GM21576 (cell line): ENCODE measurements around the gene MFN1.

Experiments used
- ATAC-seq: cut with Tn5 transposase; IDR thresholded peaks from one replicate; pipeline ENCODE4 v1.9.1; 2021; ENCODE audit warnings: mild to moderate bottlenecking, moderate library complexity; ENCODE audit not compliant: unreplicated experiment

The MFN1 gene

DNA sequence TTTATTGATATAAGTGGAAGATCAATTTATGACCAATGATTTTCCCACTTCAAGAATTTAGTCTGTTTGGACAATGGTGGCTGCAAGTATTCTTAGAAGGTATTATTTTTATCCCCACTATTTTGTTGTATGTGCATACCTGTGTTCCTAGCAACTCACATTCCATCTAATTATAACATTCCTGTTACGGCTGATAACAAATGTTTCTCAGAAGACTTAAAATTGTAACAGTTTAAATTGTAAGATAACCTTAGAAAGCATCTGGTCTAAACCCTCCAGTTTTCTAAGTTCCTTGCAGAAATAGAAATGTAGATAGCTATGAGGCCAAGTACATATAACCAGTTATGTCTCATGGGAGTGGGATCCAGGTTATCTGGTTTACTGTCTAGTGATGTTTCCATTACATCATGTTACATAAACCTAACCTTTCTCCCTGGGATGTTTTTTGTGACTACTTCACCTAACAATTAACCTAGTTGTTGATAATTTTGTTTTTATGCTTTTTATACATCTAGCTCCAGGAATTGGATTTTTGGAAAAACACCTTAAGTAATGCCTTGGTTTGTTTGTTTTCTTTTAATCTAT, 11.1 kb upstream of the MFN1 start:
- no peak for ATAC-seq

DNA sequence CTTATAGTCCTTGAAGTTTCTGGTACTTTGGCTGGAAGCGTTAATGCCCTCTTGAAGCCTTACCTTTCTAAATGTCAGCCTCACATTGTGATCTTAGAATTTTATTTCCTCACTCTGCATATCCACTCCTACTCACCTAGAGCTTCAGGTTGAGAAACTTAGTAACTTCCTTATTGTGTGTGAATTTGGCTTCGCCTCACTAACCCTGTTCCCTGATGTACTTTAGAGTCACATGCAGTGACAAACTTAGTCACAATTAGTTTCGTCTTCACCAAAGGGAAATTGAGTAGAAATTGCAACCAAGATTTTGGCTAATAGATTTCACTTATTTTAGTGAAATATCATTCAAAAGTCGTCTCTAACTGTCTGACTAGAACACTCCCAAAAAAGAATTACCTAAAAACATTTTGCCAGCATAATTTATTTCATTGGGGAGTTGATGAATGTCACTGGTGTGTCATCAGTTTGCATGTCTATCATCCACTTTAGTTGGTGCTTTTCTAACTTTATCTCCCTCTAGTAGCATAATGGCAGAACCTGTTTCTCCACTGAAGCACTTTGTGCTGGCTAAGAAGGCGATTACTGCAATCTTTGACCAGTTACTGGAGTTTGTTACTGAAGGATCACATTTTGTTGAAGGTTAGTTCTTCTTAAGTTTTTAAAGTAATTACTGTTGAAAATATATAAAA, 960 bp downstream of the MFN1 start:
- peak; percentile 61 for ATAC-seq

- ATAC-seq, result no peak
Observed at GRCh38 chr3:179355996-179356395, 8.5 kb downstream of the MFN1 start.

DNA sequence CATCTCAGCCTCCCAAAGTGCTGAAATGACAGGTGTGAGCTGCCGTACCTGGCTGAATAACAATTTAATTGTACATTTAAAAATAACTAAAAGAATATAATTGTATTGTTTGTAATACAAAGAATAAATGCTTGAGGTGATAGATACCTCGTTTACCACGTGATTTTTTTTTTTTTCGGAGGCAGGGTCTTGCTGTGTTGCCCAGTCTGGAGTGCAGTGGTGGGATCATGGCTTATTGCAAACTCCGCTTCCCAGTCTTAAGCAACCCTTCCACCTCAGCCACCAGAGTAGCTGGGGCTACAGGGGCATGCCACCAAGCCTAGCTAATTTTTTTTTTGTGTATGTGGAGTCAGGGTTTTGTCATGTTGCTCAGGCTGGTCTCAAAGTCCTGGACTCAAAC, 15.8 kb downstream of the MFN1 start:
- ATAC-seq, result no peak

DNA sequence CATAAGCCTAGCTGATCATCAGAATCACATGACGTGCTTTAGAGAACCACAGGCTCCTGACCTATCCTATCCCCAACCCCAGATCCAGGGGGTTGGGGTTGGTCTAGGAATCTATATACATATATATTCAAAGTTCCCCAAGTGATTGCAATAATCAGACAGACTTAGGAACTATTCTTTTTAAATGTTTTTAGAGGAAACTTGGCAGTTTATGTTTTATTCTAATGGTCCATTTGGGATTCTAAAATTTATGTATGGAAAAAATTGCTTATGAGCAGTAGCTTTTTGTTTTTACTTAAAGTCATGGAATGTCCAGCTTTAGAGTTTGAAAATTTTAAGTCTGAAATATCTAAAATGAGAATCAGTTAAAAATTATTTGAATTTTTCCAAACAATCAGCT, 22.1 kb downstream of the MFN1 start:
- no peak for ATAC-seq

DNA sequence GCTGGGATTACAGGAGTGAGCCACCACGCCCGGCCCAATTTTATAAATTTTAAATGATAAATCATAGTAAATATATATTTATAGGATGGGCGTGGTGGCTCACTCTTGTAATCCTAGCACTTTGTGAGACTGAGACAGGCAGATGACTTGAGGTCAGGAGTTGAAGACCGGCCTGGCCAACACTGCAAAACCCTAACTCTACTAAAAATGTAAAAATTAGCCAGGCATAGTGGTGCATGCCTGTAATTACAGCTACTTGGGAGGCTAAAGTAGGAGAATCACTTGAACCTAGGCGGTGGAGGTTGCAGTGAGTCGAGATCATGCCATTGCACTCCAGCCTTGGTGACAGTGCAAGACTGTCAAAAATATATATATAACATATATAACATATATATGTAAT, 26.4 kb downstream of the MFN1 start:
- ATAC-seq, result no peak

DNA sequence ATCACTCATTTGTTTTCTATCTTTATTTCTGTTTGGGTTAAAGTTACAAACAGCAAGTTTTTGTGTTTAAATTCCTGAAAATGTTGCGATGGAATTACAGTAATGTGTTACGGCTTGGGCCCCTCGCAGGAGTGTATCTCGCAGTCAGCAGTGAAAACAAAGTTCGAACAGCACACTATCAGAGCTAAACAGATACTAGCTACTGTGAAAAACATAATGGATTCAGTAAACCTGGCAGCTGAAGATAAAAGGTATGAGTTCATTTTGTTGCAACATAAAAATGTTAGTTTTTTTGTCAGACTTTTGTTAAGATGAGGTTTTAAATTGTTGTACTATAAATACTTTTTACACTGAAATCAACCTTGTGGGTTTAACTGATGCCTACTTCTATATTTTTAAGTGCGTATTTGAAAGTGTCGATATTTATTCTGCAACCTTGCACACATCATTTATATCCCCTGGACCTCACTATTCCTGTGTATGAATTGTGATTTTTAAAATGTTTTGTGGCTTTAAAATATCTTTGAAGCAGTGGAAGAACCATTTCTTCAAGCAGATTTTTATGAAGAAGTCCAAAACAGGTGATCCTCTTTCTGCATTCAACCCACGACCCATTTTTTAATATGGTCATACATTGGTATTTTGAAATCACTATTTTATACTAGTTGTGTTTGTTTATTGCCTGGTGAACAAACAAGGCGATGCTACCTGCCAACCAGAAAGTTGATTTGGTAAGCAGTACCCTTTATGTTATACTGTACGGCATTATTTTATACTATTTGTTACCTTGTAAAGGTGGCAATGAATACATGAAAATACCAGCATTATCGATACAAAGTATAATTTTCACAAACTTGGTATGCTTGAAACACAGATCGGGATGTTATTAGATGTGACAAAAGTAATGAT, 27.8 kb downstream of the MFN1 start:
- ATAC-seq, result no peak

DNA sequence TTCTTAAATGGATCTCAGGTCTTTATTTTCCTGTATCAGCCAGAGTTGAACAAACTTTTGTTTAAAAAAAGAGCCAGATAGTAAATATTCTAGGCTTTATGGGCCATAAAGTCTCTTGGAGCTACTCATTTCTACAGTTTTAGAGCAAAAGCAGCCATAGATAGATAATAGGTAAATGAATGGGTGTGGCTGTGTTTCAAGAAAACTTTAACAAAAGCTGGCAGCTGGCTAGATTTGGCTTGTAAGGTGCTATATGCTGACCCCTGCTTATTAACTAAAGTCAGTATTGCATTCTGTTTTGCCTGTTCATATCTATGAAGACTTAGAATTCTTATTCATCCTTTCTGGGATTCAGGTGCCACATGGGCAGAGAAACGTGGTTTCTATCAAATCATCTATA, 29.0 kb downstream of the MFN1 start:
- ATAC-seq, result no peak

- no peak for ATAC-seq
Observed at GRCh38 chr3:179391906-179392305, 44.4 kb downstream of the MFN1 start.

DNA sequence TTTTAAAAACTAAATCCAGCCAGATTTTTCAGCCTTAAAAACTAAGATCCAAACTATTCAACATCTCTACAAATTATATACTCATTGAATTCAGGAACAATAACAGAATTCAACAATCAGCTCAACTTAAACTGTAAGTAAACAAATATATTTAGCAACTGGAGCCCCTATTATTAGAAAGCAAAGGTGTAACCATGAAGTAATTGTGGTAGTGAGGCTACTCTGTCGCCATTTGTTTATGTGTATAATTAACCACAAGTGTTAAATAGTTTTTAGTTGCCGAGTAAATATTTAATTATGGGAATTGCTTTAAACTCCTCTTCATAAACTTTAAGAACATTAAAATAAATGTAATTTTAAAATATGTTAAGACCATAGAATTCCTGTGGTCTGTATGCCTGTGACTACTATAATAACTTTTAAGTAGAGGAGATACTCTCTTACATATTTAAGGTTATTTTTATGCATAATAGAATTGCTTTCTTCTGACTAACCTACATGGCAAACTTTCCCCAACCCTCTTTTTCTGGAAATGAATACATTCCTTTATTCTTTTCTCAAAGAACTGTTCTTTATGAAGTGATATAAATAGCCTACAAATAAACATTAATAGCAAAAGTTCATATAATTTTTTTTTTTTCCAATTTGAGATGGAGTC, 51.2 kb downstream of the MFN1 start:
- no peak for ATAC-seq

GRCh38 chr3:179401561-179401960, 54.1 kb downstream of the MFN1 start:
- ATAC-seq, result no peak

DNA sequence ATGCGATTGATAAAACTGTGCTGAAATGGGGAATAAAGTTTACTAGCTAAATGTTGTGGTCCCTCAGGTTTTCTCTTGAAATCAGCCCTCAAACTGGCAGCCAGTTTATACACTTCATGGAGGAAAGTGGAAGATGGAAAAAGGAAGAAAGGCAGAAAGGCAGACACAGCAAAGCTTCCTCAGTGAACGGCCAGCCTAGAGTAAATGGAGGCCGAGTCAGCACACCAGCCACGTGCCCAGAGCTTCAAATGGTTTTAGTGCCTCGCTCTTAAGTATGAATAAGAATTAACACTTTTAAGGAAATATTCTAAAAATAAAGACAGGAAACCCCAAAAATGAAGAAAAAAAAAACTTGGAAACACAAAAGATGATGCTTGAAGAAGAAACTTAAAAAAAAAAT, 55.5 kb downstream of the MFN1 start:
- no peak for ATAC-seq

DNA sequence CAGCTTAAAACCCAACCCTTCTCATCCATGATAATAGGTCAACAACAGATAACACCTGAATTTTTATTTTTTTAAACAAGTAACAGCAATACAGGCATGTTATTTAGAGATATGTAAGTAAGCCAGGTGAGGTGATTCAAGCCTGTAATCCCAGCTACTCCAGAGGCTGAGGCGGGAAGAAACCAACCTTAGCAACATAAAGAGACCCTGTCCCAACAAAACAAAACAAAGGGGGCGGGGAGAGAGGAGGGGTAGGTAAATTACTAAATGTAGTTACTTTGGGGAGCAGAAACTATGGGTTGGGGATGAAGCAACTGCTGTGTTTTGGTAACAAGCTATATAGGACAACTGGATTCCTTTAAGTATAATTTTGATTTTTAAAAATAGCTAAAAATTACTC, 56.8 kb downstream of the MFN1 start:
- ATAC-seq, result no peak

- no peak for ATAC-seq
Observed at GRCh38 chr3:179410331-179410730, 62.8 kb downstream of the MFN1 start.

DNA sequence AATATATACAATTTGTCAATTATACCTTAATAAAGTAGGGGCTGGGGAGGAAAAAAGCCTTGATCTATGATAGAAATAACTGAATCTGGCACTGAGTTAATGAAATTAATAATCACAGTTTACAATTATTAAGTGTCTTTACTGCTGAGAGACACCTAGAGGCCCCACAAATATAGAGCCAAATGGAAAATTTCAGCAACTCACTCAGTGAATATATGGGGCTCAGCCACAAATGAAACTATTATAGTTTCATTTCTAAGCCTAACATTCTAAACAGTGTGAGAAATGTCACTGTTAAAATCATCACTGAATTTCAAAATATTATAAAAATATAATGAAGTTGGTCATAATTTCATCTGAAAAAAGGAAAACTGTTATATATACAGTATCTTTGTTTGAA, 63.5 kb downstream of the MFN1 start:
- ATAC-seq, result peak; percentile 59

DNA sequence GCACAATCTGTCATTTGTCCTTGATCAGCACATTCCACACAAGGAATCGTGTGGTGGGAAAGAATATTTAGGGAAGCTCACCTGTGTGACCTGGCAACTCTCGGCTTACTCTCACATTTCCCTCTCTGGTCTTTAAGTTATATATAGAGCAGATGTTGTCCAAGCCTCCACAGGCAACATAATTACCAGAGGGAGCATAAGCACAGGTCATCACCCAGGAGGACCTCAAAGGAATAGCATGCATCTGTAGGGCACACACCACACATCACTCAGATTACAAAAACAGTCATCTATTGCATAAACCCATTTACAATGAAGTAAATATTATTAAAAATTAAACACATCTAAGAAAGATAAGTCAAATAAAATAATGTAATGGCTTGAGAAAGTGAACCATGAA, 67.3 kb downstream of the MFN1 start:
- ATAC-seq, result no peak

- ATAC-seq, result no peak
Observed at GRCh38 chr3:179415377-179415776, 67.9 kb downstream of the MFN1 start.

- ATAC-seq, result no peak
Observed at GRCh38 chr3:179416681-179417080, 69.2 kb downstream of the MFN1 start.

DNA sequence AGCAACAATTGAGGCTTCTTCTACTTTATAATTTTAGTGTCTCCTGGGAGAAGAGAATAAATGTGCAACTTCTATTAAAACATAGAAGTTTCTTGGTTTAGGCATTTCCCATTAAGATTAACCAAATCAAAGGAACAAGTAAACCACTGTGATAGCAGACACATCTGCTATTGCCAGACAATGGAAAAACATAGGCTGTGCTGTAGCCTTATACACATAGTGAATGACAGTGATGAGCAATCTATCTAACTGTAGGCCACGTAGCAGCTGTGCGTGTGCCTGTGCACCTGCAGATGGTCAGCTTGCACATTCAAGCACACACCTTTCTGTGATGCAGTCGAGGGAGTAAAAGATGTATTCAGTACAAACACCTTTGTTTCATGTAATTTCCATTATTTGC, 71.1 kb downstream of the MFN1 start:
- ATAC-seq, result no peak

DNA sequence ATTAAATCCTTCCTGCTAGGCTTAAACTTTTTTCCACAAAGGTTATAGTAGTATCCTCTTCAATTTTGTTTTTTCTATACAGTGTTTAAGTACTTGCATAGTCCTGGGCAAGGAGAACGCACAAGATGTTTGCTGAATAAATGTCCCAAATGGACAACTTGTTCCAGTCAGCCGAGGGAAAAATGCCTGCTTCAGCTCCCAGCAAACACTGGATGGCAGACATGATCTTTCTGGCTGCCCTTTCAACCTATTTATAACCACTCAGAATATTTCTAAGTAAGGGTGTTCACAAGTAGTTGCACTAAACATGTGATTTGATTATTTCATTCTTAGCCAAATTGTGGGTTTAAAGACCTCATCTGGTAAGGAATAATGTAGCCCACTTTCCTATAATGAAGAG, 74.0 kb downstream of the MFN1 start:
- ATAC-seq, result no peak

- no peak for ATAC-seq
Observed at GRCh38 chr3:179425075-179425474, 77.6 kb downstream of the MFN1 start.
